ENCODE data around the gene ANO9.

The ANO9 gene

GRCh38 chr11:415640-416041 is 26.2 kb downstream of the ANO9 start:
- DNase-seq: no peak
- Histone ChIP-seq H3K27me3 (replicated peaks; ENCODE audit: insufficient read depth, low read length) (peaks cover 68% of the 10 kb centered on the region), H3K9me3 (replicated peaks; ENCODE audit: insufficient read depth, low read length) (no peaks in the 10 kb centered on the region), H3K4me1 (ENCODE audit: low read length) (no peaks in the 10 kb centered on the region), H3K4me3 (ENCODE audit: low read length) (no peak overlapping the region), H3K79me2 (ENCODE audit: low read length) (no peaks in the 10 kb centered on the region), H3K27ac (ENCODE audit: low read length) (no peak overlapping the region), H3K4me2 (ENCODE audit: low read depth, low read length) (no peak overlapping the region), H4K20me1 (ENCODE audit: insufficient read depth, low read length) (no peaks in the 10 kb centered on the region), H3K36me3 (replicated peaks; ENCODE audit: insufficient read depth, low read length) (no peaks in the 10 kb centered on the region), H3F3A (ENCODE audit: insufficient read depth, low read length) (no peaks in the 10 kb centered on the region), H3K9me2 (replicated peaks; ENCODE audit: insufficient read depth, low read length) (no peaks in the 10 kb centered on the region), H2AFZ (ENCODE audit: low read length) (no peak overlapping the region), H3K9ac (ENCODE audit: low read length) (no peak overlapping the region)
- TF ChIP-seq EZH2phosphoT487 (IDR thresholded peaks at IDR 0.05; ENCODE audit: low read length): no peak
- no peak for TF ChIP-seq EZH2 (optimal IDR thresholded peaks at IDR 0.05; ENCODE audit: low read depth, low read length)
- TF ChIP-seq CTCF (IDR thresholded peaks at IDR 0.05; ENCODE audit: low read length): no peak

- H3K27me3 ChIP-seq (replicated peaks; ENCODE audit: insufficient read depth, low read length): peaks cover 73% of the 10 kb centered on the region
Observed at GRCh38 chr11:414318-414857, 27.4 kb downstream of the ANO9 start.

DNA sequence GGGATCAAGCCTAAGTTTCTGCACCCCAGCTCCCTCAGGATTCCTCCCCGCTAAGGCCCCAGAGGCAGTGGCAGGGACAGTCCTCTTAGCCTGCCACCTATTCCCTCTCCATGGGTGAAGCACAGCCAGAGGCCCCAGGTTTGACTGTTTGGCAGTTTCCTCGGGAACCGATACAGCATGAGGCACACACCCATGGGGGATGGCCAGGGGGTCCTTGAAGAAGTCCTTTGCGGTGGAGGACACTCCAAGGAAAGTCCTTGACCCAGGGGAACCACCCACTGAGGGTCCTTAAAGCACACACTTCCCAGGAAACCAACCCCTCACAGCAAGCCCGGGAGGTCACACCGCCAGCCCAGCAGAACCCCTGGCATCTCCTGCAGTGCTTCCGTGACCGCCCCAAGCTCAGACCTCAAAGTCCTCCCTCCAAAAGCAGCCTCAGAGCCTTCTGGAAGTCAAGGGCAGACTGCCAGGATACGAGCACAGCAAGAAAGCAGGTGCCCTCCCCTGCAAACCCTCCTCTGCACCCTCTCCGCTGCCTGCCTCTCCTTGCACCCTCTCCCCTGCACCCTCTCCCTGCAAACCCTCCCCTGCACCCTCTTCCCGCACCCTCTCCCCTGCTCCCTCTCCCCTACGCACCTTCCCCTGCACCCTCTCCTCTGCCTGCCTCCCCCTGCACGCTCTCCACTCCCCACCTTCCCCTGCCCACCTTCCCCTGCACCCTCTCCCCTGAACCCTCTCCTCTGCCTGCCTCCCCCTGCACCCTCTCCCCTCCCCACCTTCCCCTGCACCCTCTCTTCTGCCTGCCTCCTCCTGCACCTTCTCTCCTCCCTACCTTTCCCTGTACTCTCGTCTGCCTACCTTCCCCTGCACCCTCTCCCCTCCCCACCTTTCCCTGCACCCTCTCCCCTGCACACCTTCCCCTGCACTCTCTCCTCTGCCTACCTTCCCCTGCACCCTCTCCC is 28.4 kb downstream of the ANO9 start:
- Histone ChIP-seq H3K4me2 (ENCODE audit: low read depth, low read length) (no peak overlapping the region), H3K9me2 (replicated peaks; ENCODE audit: insufficient read depth, low read length) (no peaks in the 10 kb centered on the region), H3K9ac (ENCODE audit: low read length) (no peak overlapping the region), H3K27me3 (replicated peaks; ENCODE audit: insufficient read depth, low read length) (peaks cover 70% of the 10 kb centered on the region), H2AFZ (ENCODE audit: low read length) (no peak overlapping the region), H3K79me2 (ENCODE audit: low read length) (no peaks in the 10 kb centered on the region), H4K20me1 (ENCODE audit: insufficient read depth, low read length) (no peaks in the 10 kb centered on the region), H3F3A (ENCODE audit: insufficient read depth, low read length) (no peaks in the 10 kb centered on the region), H3K36me3 (replicated peaks; ENCODE audit: insufficient read depth, low read length) (no peaks in the 10 kb centered on the region), H3K4me1 (ENCODE audit: low read length) (no peaks in the 10 kb centered on the region), H3K9me3 (replicated peaks; ENCODE audit: insufficient read depth, low read length) (no peaks in the 10 kb centered on the region), H3K27ac (ENCODE audit: low read length) (no peak overlapping the region), H3K4me3 (ENCODE audit: low read length) (no peak overlapping the region)
- TF ChIP-seq EZH2phosphoT487 (IDR thresholded peaks at IDR 0.05; ENCODE audit: low read length): no peak
- no peak for TF ChIP-seq CTCF (IDR thresholded peaks at IDR 0.05; ENCODE audit: low read length)
- no peak for TF ChIP-seq EZH2 (optimal IDR thresholded peaks at IDR 0.05; ENCODE audit: low read depth, low read length)
- no peak for DNase-seq

More at GRCh38 chr11:414318-414857, 27.4 kb downstream of the ANO9 start:
- no peak overlapping the region for H3K4me2 ChIP-seq (ENCODE audit: low read depth, low read length)
- H4K20me1 ChIP-seq (ENCODE audit: insufficient read depth, low read length): no peaks in the 10 kb centered on the region
- no peak overlapping the region for H3K4me3 ChIP-seq (ENCODE audit: low read length)
- H3F3A ChIP-seq (ENCODE audit: insufficient read depth, low read length): no peaks in the 10 kb centered on the region
- H3K9me2 ChIP-seq (replicated peaks; ENCODE audit: insufficient read depth, low read length): no peaks in the 10 kb centered on the region
- H3K9me3 ChIP-seq (replicated peaks; ENCODE audit: insufficient read depth, low read length): no peaks in the 10 kb centered on the region
- no peak for DNase-seq
- no peak for TF ChIP-seq EZH2phosphoT487 (IDR thresholded peaks at IDR 0.05; ENCODE audit: low read length)
- no peak for TF ChIP-seq EZH2 (optimal IDR thresholded peaks at IDR 0.05; ENCODE audit: low read depth, low read length)
- TF ChIP-seq CTCF (IDR thresholded peaks at IDR 0.05; ENCODE audit: low read length): no peak
- no peak overlapping the region for H2AFZ ChIP-seq (ENCODE audit: low read length)
- no peaks in the 10 kb centered on the region for H3K79me2 ChIP-seq (ENCODE audit: low read length)
- H3K9ac ChIP-seq (ENCODE audit: low read length): no peak overlapping the region
- no peaks in the 10 kb centered on the region for H3K4me1 ChIP-seq (ENCODE audit: low read length)
- H3K27ac ChIP-seq (ENCODE audit: low read length): no peak overlapping the region
- H3K36me3 ChIP-seq (replicated peaks; ENCODE audit: insufficient read depth, low read length): no peaks in the 10 kb centered on the region
